GM19238 (cell line): Measurements from ENCODE around the gene METTL22.
A peak's percentile ranks its signal among the peaks of the same experiment; 100 is the strongest.

Experiments used
- DNase-seq: peaks from one replicate; pipeline ENCODE4 v3.0.0; 2011; ENCODE audit warnings: low spot score; ENCODE audit not compliant: insufficient read length

METTL22 gene

GRCh38 chr16:8621572-8622314 is at the start of gene METTL22:
METTL22 (plus strand) TSS chr16:8621698; CDS start chr16:8625666, 3,968 bp downstream.
- DNase-seq: peak; percentile 99

- DNase-seq: no peak
Observed at GRCh38 chr16:8572063-8572918, 49.2 kb upstream of the METTL22 start.

- DNase-seq: no peak
Observed at GRCh38 chr16:8572919-8573724, 48.4 kb upstream of the METTL22 start.

GRCh38 chr16:8575399-8575798 is 46.1 kb upstream of the METTL22 start:
- DNase-seq: no peak

- no peak for DNase-seq
Observed at GRCh38 chr16:8576141-8577004, 45.1 kb upstream of the METTL22 start.

- DNase-seq: no peak
Observed at GRCh38 chr16:8577678-8578304, 43.7 kb upstream of the METTL22 start.

GRCh38 chr16:8579559-8579958 is 41.9 kb upstream of the METTL22 start:
- no peak for DNase-seq

- no peak for DNase-seq
Observed at GRCh38 chr16:8581831-8582580, 39.5 kb upstream of the METTL22 start.

GRCh38 chr16:8583199-8583598 is 38.3 kb upstream of the METTL22 start:
- DNase-seq: no peak

- no peak for DNase-seq
Observed at GRCh38 chr16:8583732-8584131, 37.8 kb upstream of the METTL22 start.

- no peak for DNase-seq
Observed at GRCh38 chr16:8585041-8585440, 36.5 kb upstream of the METTL22 start.

- DNase-seq: no peak
Observed at GRCh38 chr16:8585857-8586256, 35.6 kb upstream of the METTL22 start.

GRCh38 chr16:8587065-8587464 is 34.4 kb upstream of the METTL22 start:
- no peak for DNase-seq

- DNase-seq: no peak
Observed at GRCh38 chr16:8588682-8589056, 32.8 kb upstream of the METTL22 start.

GRCh38 chr16:8589057-8589899 is 32.2 kb upstream of the METTL22 start:
- DNase-seq: no peak

GRCh38 chr16:8589900-8590688 is 31.4 kb upstream of the METTL22 start, which contains the start of gene TMEM114:
TMEM114 (minus strand) TSS chr16:8590511; CDS start chr16:8589838, 673 bp downstream.
- no peak for DNase-seq

- DNase-seq: no peak
Observed at GRCh38 chr16:8590811-8591210, 30.7 kb upstream of the METTL22 start.

- no peak for DNase-seq
Observed at GRCh38 chr16:8591451-8591850, 30.0 kb upstream of the METTL22 start.
